Fibroblast of the aortic adventitia (primary cell): ENCODE measurements around the gene PRKACB. TPM values are rescaled to one million over a fixed set of nuclear protein-coding genes. Genes with fewer than 3 reads are reported as not detected.

Source experiments
- DNase-seq: peaks from one replicate; pipeline ENCODE4 v3.0.0-alpha.2; 2010; ENCODE audit warnings: low read depth
- H3K4me3 ChIP-seq: 2 replicates; pipeline ENCODE4 v1.5.1; 2011; ENCODE audit warnings: low read depth, mild to moderate bottlenecking, control low read depth, low read length, moderate library complexity
- total RNA-seq: library from RNA; depleted of rRNA; stranded (reverse); fragments of >200 nt; gene quantifications from 2 replicates; pipeline ENCODE4 v1.2.3, GENCODE V29; 2012; ENCODE audit warnings: low replicate concordance
- TF ChIP-seq, protein P1 (sequence below): IDR thresholded peaks from 2 replicates; pipeline ENCODE4 v1.5.1; 2011; ENCODE audit warnings: mild to moderate bottlenecking, low read length, control low read depth, inconsistent platforms; ENCODE audit not compliant: insufficient read depth

Gene PRKACB
- total RNA-seq, 1 donor = 30.3 TPM

DNA sequence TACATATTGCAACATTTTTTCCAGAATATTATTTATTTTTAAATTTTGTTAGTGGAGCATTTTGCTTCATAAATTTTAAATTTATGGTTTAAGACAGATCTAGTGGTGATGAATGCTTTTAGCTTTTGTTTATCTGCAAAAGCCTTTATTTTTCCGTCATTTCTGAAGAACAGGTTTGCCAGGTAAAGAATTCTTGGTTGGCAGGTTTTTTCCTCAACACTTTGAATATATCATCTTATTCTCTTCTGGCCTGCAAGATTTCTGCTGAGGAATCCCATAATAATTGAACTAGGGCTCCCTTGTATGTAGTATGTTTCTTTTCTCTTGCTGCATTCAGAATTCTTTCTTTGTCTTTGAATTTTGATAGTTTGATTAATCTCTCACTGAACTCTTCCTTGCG lies 106.6 kb downstream of the PRKACB start:
- TF ChIP-seq, protein P1, sequence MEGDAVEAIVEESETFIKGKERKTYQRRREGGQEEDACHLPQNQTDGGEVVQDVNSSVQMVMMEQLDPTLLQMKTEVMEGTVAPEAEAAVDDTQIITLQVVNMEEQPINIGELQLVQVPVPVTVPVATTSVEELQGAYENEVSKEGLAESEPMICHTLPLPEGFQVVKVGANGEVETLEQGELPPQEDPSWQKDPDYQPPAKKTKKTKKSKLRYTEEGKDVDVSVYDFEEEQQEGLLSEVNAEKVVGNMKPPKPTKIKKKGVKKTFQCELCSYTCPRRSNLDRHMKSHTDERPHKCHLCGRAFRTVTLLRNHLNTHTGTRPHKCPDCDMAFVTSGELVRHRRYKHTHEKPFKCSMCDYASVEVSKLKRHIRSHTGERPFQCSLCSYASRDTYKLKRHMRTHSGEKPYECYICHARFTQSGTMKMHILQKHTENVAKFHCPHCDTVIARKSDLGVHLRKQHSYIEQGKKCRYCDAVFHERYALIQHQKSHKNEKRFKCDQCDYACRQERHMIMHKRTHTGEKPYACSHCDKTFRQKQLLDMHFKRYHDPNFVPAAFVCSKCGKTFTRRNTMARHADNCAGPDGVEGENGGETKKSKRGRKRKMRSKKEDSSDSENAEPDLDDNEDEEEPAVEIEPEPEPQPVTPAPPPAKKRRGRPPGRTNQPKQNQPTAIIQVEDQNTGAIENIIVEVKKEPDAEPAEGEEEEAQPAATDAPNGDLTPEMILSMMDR = no peak
- no peak overlapping the region for H3K4me3 ChIP-seq
- DNase-seq = no peak

DNA sequence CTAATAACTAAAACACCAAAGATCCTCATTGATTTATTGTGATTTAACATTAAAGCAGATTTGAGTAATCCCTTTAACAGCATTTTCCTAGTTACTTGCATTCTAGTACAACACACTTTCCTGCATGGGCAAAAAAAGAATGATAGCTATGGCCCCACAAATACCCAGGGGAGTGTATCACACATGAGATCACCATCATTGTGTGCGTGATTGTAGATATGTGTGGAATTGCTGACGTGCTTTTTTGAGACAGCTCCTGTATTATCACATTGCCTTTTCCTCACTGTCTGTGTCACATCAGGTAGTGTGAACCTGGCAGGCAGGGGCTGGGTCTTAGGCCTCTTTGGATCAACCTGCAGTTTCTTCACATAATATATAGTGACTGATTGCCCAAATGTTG lies 109.0 kb downstream of the PRKACB start:
- peak; percentile 62 for DNase-seq
- TF ChIP-seq, protein P1 = no peak
- H3K4me3 ChIP-seq = no peak overlapping the region

DNA sequence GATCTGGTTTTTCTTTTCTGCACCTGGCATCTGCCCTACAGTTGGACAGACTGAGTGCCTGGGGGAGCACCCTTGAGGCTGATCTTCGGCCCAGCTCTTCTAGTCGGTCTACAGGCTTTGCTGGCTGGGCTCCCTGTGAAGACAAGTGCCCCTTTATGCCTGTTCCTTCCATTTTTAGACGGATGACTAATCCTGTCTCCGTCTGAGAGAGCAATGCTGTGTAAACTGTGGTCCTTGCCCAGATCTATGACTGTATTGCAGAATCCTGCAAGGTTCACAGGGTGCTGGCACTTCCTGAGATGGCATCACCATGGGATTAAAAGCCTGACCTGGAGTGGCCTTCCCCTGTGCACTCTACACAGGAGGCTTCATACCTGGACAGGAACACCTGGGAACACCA lies 109.8 kb downstream of the PRKACB start:
- TF ChIP-seq, protein P1 = no peak

DNA sequence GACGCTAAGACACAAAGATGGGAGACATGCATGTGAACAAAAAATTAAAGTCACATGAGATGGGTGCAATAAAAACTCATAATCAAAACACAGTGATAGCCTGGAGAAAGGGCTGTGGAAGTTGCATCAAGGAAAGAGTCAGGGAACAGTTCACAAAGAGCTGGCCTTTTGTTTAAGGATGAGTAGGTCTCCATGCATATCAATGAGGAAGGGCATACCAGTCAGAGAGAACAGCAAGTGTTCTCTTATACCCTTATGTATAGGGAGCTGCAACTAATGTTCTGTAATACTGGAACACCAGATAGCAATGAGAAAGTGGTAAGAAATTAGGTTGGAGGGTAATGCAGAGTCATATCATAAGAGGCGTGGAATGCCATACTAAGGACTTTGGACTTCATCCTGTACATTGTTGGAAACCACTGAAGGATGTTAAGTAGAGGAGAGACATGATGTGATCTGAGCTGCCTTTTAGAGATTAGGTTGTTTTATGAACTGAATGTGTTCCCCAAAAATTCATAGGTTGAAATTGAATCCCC lies 110.7 kb downstream of the PRKACB start:
- no peak for DNase-seq
- TF ChIP-seq, protein P1 = no peak
- H3K4me3 ChIP-seq = no peak overlapping the region

More for the DNA sequence above, 109.8 kb downstream of the PRKACB start:
- DNase-seq = peak; percentile 82
- H3K4me3 ChIP-seq = no peak overlapping the region

DNA sequence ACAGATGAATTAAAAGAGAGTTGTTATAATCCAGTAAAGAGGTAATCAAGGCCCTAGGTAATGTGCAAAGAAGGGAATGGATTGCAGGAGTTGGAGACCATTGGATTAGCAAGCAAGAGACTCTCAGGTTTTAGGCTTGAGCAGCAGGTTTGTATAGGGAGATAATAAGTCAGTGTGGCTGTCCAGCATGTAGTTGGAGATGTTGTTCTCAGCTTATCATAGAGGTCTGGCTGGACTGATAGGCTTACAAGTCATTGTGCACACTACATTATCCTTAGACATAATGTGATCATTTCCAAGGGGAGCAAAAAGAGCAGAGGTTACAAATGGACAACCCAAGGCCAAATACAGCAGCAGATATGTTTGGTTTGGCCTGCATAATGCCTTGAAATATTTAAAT lies 111.5 kb downstream of the PRKACB start:
- TF ChIP-seq, protein P1 = no peak
- DNase-seq = no peak
- no peak overlapping the region for H3K4me3 ChIP-seq

DNA sequence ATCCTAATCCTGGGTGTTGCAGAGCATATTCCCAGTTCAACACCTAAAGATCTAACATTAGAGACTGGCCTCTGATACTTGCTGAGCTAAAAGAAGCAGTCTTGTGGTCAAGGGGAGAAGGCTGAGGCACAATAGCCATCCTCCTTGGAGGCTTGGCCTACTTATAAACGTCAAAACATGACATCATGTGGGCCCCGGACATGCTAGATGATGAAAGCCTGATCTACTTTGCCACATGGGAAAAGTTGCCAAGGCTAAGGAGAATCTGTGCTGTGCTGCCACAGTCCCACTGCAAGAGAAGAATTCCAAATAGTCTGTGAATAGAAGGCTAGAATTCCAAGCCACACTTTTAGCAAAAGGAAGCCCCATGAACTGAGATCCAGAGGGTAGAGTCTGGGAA lies 113.5 kb downstream of the PRKACB start:
- H3K4me3 ChIP-seq = no peak overlapping the region
- DNase-seq = no peak
- TF ChIP-seq, protein P1 = no peak

DNA sequence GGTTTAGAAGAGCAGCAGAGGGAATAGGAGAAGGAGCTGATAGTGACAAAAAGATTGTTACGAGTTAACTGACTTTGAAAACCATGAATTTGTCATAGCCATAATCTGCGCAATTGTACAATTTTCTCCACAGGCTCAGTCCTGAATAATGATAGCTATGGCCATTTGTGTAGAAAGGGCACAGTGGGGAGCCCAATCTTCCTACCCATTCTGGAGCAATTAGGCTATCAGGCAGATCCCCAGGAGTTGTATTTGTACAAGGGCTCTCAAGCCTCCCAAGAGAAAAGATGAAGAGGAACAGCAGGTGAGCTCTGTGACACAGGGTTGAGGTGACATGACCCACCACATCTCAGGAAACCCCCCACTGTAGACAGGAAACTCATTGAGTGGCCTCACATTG lies 115.3 kb downstream of the PRKACB start:
- no peak overlapping the region for H3K4me3 ChIP-seq
- TF ChIP-seq, protein P1 = no peak
- DNase-seq = no peak
